Liver (tissue), 9 donors: ENCODE data around the gene RCAN2. TPM values are rescaled to one million over a fixed set of nuclear protein-coding genes. Genes with fewer than 3 reads are reported as not detected.

Source experiments
- DNase-seq: peaks from one replicate; pipeline ENCODE4 v3.0.0-alpha.2; 2017; ENCODE audit warnings: low spot score
- H3K27ac ChIP-seq, 2 donors: one replicate each; pipeline ENCODE4 v1.7.0; 2013; ENCODE audit warnings: inconsistent platforms in 2 of 2, low read length in 2 of 2, control low read depth in 1 of 2, low read depth in 1 of 2, mild to moderate bottlenecking in 1 of 2
- H3K27me3 ChIP-seq, 4 donors: one replicate each; pipeline versions ENCODE4 v1.6.1 to v1.7.0; 2013; ENCODE audit warnings: low read length in 3 of 4, inconsistent platforms in 1 of 4, mild to moderate bottlenecking in 1 of 4, moderate library complexity in 1 of 4; ENCODE audit not compliant: control insufficient read depth in 4 of 4, insufficient read depth in 4 of 4
- H3K36me3 ChIP-seq, 4 donors: one replicate each; pipeline versions ENCODE4 v1.6.1 to v1.7.0; 2013; ENCODE audit warnings: low read length in 3 of 4, mild to moderate bottlenecking in 3 of 4, low read depth in 1 of 4, moderate library complexity in 1 of 4; ENCODE audit not compliant: control insufficient read depth in 4 of 4, insufficient read depth in 3 of 4
- H3K4me1 ChIP-seq, 4 donors: one replicate each; pipeline versions ENCODE4 v1.6.1 to v1.7.0; 2013; ENCODE audit warnings: low read length in 3 of 4, mild to moderate bottlenecking in 3 of 4, moderate library complexity in 1 of 4; ENCODE audit not compliant: control insufficient read depth in 4 of 4, insufficient read depth in 4 of 4
- H3K4me3 ChIP-seq, 3 donors: one replicate each; pipeline versions ENCODE4 v1.6.1 to v1.7.0; 2013; ENCODE audit warnings: low read length in 3 of 3, control low read depth in 1 of 3, low read depth in 1 of 3, mild to moderate bottlenecking in 1 of 3
- H3K9ac ChIP-seq, 2 donors: one replicate each; pipeline ENCODE4 v1.7.0; 2013; ENCODE audit warnings: low read length in 2 of 2, mild to moderate bottlenecking in 2 of 2, moderate library complexity in 2 of 2, control low read depth in 1 of 2, low read depth in 1 of 2
- H3K9me3 ChIP-seq, 4 donors: one replicate each; pipeline versions ENCODE4 v1.6.1 to v1.7.0; 2013; ENCODE audit warnings: low read length in 3 of 4; ENCODE audit not compliant: control insufficient read depth in 4 of 4
- EGR1 ChIP-seq, 2 donors: IDR thresholded peaks; 2 replicates each; pipeline ENCODE4 v1.6.1; 2016 to 2018; ENCODE audit warnings: antibody characterized with exemption in 2 of 2, low read depth in 2 of 2
- FOXA1 ChIP-seq: IDR thresholded peaks from 2 replicates; pipeline ENCODE4 v1.6.1; 2016; ENCODE audit warnings: antibody characterized with exemption
- FOXA2 ChIP-seq: IDR thresholded peaks from 2 replicates; pipeline ENCODE4 v1.6.1; 2016; ENCODE audit warnings: antibody characterized with exemption
- GABPA ChIP-seq, 2 donors: IDR thresholded peaks in 1 of 2; conservative IDR thresholded peaks in 1 of 2; 2 replicates each; pipeline ENCODE4 v1.6.1; 2016; ENCODE audit warnings: antibody characterized with exemption in 2 of 2, mild to moderate bottlenecking in 1 of 2, moderate library complexity in 1 of 2
- HNF4A ChIP-seq, 2 donors: conservative IDR thresholded peaks; 2 replicates each; pipeline ENCODE4 v1.6.1; 2016; ENCODE audit warnings: antibody characterized with exemption in 2 of 2, mild to moderate bottlenecking in 2 of 2
- HNF4G ChIP-seq: IDR thresholded peaks from 2 replicates; pipeline ENCODE4 v1.6.1; 2016; ENCODE audit warnings: antibody characterized with exemption
- JUND ChIP-seq, 2 donors: IDR thresholded peaks; 2 replicates each; pipeline ENCODE4 v1.6.1; 2016; ENCODE audit warnings: antibody characterized with exemption in 2 of 2
- NR2F2 ChIP-seq: IDR thresholded peaks from 2 replicates; pipeline ENCODE4 v1.6.1; 2016; ENCODE audit warnings: antibody characterized with exemption
- RAD21 ChIP-seq, 2 donors: IDR thresholded peaks; 2 replicates each; pipeline ENCODE4 v1.6.1; 2016; ENCODE audit warnings: antibody characterized with exemption in 2 of 2, mild to moderate bottlenecking in 2 of 2
- RXRA ChIP-seq, 2 donors: IDR thresholded peaks; 2 replicates each; pipeline ENCODE4 v1.6.1; 2017 to 2018; ENCODE audit warnings: antibody characterized with exemption in 2 of 2, mild to moderate bottlenecking in 1 of 2
- SP1 ChIP-seq: IDR thresholded peaks from 2 replicates; pipeline ENCODE4 v1.6.1; 2018; ENCODE audit warnings: antibody characterized with exemption, mild to moderate bottlenecking
- YY1 ChIP-seq: IDR thresholded peaks from 2 replicates; pipeline ENCODE4 v1.6.1; 2016; ENCODE audit warnings: antibody characterized with exemption, mild to moderate bottlenecking
- WGBS: extraction: QIAGEN DNeasy Blood & Tissue Kit; methylation state at CpG from one replicate; pipeline ENCODE4 v1.1.7; 2013; 5-methylcytosine and 5-hydroxymethylcytosine counted together
- polyA plus RNA-seq, 2 donors: library from polyadenylated mRNA; stranded (reverse) in 1 of 2; unstranded in 1 of 2; fragments of 200-250 nt in 1 of 2; fragments of >200 nt in 1 of 2; fragmentation: Nextera tagmentation in 1 of 2; extraction: Ambion mirVana in 1 of 2; gene quantifications; one replicate each; pipeline versions ENCODE4 v1.2.1 to v1.2.3, GENCODE V29; 2013 to 2015
- total RNA-seq, 2 donors: library from RNA; depleted of rRNA; stranded (reverse); fragments of >200 nt; gene quantifications; one replicate each; pipeline ENCODE4 v1.2.3, GENCODE V29; 2014
- TF ChIP-seq, protein P1 (sequence below): IDR thresholded peaks from 2 replicates; pipeline ENCODE4 v1.6.1; 2016; ENCODE audit warnings: antibody characterized with exemption
- TF ChIP-seq, protein P2 (sequence below): fragments of 150-350 bp; IDR thresholded peaks from 2 replicates; pipeline ENCODE4 v1.5.1; 2017; ENCODE audit warnings: improper control_type of control experiment, low read depth, low read length; ENCODE audit not compliant: missing input control
- TF ChIP-seq, protein P3 (sequence below): IDR thresholded peaks from 2 replicates; pipeline ENCODE4 v1.6.1; 2016; ENCODE audit warnings: antibody characterized with exemption
- TF ChIP-seq, protein P4 (sequence below): IDR thresholded peaks from 2 replicates; pipeline ENCODE4 v1.6.1; 2016; ENCODE audit warnings: antibody characterized with exemption
- donor health status: healthy.
- donor health status: healthy.
- donor health status: healthy.
- donor health status: healthy.
- donor health status: healthy.

The RCAN2 gene
- total and polyA plus RNA-seq, 4 donors = 0.19 to 8.2 (median 2.4) TPM

DNA sequence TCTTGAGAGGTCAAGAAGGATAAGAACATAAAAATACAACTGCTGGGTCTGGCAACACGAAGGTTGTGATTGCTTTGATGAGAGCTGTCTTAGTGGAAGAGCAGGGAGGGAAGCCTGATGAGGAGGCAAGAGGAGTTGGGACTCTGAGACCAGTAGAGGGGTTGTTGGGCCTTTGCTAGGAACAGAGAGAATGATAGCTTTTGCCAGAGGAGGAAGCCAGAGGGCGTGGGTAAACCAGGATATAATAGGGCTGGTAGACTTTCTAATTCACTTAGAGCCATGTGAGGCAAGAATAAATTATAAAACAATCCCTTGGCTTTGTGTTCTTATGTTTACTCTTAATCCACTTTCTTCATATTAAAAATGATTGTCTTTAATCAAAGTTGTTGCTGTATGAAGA is 78.6 kb downstream of the RCAN2 start:
- DNase-seq = no peak
- no peak overlapping the region for H3K27ac ChIP-seq
- H3K36me3 ChIP-seq = no peaks in the 10 kb centered on the region
- WGBS = 72% methylated on average over 2 of the region's 2 CpGs
- peaks cover 0 to under 1% (median 0%) of the 10 kb centered on the region in 4 donors for H3K4me1 ChIP-seq
- no peaks in the 10 kb centered on the region for H3K9me3 ChIP-seq
- TF ChIP-seq NR2F2 (no peak), RAD21 (IDR thresholded peaks at IDR 0.05) (no peak), FOXA2 (no peak), RXRA (IDR thresholded peaks at IDR 0.05) (no peak), YY1 (no peak), EGR1 (IDR thresholded peaks at IDR 0.05; ENCODE audit: low read depth in 2 of 2) (no peak), GABPA (IDR thresholded peaks at IDR 0.05 in 1 of 2, conservative IDR thresholded peaks at IDR 0.05 in 1 of 2) (no peak), HNF4A (conservative IDR thresholded peaks at IDR 0.05) (no peak), JUND (IDR thresholded peaks at IDR 0.05) (no peak), HNF4G (no peak), FOXA1 (no peak), SP1 (no peak)
- TF ChIP-seq, protein P1, sequence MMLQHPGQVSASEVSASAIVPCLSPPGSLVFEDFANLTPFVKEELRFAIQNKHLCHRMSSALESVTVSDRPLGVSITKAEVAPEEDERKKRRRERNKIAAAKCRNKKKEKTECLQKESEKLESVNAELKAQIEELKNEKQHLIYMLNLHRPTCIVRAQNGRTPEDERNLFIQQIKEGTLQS = no peak
- TF ChIP-seq, protein P2, sequence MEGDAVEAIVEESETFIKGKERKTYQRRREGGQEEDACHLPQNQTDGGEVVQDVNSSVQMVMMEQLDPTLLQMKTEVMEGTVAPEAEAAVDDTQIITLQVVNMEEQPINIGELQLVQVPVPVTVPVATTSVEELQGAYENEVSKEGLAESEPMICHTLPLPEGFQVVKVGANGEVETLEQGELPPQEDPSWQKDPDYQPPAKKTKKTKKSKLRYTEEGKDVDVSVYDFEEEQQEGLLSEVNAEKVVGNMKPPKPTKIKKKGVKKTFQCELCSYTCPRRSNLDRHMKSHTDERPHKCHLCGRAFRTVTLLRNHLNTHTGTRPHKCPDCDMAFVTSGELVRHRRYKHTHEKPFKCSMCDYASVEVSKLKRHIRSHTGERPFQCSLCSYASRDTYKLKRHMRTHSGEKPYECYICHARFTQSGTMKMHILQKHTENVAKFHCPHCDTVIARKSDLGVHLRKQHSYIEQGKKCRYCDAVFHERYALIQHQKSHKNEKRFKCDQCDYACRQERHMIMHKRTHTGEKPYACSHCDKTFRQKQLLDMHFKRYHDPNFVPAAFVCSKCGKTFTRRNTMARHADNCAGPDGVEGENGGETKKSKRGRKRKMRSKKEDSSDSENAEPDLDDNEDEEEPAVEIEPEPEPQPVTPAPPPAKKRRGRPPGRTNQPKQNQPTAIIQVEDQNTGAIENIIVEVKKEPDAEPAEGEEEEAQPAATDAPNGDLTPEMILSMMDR = no peak
- TF ChIP-seq, protein P3, sequence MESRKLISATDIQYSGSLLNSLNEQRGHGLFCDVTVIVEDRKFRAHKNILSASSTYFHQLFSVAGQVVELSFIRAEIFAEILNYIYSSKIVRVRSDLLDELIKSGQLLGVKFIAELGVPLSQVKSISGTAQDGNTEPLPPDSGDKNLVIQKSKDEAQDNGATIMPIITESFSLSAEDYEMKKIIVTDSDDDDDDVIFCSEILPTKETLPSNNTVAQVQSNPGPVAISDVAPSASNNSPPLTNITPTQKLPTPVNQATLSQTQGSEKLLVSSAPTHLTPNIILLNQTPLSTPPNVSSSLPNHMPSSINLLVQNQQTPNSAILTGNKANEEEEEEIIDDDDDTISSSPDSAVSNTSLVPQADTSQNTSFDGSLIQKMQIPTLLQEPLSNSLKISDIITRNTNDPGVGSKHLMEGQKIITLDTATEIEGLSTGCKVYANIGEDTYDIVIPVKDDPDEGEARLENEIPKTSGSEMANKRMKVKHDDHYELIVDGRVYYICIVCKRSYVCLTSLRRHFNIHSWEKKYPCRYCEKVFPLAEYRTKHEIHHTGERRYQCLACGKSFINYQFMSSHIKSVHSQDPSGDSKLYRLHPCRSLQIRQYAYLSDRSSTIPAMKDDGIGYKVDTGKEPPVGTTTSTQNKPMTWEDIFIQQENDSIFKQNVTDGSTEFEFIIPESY = no peak
- TF ChIP-seq, protein P4, sequence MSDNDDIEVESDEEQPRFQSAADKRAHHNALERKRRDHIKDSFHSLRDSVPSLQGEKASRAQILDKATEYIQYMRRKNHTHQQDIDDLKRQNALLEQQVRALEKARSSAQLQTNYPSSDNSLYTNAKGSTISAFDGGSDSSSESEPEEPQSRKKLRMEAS = no peak
- H3K9ac ChIP-seq = no peak overlapping the region
- H3K4me3 ChIP-seq = no peak overlapping the region
- H3K27me3 ChIP-seq = no peaks in the 10 kb centered on the region

DNA sequence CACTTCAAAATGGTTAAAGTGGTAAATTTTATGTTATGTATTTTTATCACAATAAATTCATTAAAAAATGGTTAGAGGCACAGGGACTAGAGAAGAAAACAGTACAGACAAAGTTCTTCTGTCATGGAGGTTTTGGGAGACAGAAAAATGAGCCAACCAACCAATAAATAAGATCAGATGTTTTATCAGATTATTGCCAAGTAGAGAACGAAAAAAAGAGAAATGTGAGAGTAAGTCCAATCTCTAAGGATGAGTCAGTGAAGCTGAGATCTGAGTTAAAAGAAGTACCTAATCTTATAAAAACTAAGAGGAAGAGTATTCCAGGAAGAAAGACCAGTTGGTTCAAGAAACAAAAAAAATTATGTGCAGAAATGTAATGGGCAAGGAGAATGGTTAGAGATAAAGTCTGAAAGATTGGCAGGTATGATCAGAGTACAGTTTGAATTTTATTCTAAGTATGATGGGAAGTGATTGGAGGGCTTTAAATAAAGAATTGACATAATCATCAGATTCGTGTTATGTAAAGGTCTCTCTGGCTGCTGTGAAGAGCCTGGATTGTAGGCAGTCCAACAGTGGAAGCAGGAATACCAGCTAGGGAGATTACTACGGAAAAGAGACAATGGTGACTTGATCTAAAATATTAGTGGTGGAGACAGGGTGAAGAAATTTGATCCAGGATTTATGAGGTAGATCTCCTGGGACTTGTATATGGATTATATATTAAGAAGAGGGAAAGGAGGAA is 79.6 kb downstream of the RCAN2 start:
- no peak overlapping the region for H3K9ac ChIP-seq
- TF ChIP-seq HNF4A (conservative IDR thresholded peaks at IDR 0.05) (no peak), YY1 (no peak), RAD21 (IDR thresholded peaks at IDR 0.05) (no peak), JUND (IDR thresholded peaks at IDR 0.05) (no peak), RXRA (IDR thresholded peaks at IDR 0.05) (no peak)
- no peaks in the 10 kb centered on the region for H3K36me3 ChIP-seq
- no peak overlapping the region for H3K4me3 ChIP-seq
- no peaks in the 10 kb centered on the region for H3K27me3 ChIP-seq
- H3K4me1 ChIP-seq = peaks cover 0 to 2% (median 0%) of the 10 kb centered on the region in 4 donors
- DNase-seq = no peak
- no peak overlapping the region for H3K27ac ChIP-seq
- no peaks in the 10 kb centered on the region for H3K9me3 ChIP-seq
- WGBS = 85% methylated on average over 3 of the region's 3 CpGs
